ENCODE data around the gene ADRA2C.

The ADRA2C gene

DNA sequence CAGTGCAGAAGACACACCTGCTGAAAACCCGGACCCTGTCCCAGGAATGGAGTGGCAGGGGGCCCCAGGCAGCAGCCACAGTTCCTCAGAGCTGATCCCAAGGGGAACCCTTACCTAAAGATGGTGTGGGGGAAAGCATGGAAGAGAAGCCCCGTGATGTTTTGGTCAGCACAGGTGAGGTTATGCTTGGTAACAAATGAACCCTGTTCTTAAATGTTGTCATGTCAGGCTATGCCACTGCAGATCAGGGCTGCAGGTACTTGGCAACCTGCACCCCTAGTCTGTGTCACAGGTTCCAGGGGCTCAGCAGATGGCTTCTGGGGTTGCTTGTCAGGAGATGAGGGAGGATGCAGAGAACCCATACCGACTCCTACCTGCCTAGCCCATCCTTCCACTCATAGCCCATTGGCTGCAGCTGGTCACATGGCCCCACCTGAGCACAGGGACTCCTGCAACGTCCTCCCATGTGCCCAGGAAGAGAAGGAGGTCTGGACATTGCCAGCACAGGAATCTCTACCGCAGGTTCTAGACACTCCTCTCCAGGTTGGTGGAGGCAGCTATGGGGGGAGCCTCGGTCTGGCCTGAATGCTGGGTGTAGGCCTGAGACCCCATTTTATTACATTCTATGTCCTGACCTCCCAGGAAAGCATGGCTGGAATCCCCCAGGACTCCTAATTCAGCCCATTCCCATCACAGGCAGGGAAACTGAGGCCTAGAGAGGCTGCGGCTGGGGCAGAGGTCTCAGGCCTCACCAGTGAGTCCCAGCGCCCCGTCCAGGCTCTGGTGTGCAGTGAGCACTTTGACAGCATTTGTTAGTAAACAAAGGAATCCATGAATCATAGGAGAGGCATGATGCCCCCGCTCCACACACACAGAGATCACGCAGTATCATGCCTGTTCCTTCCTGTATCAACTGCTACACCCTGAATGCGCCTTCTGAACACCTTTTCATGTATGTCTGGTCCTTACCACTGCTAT lies 51.1 kb downstream of the ADRA2C start:
- Mint-ChIP-seq H3K9me3 (peaks cover 0 to 6% of the 10 kb centered on the region in 2 donors), H3K4me1 (no peaks in the 10 kb centered on the region), H3K27ac (no peak overlapping the region), H3K36me3 (no peaks in the 10 kb centered on the region), H3K27me3 (peaks cover 3 to 13% of the 10 kb centered on the region in 2 donors), H3K4me3 (no peak overlapping the region)
- ATAC-seq (replicated peaks) (no peak), DNase-seq (no peak)

All from stimulated activated naive B cell treated with anti-CD40 and anti-IgM and Interleukin-4, amounts not matched to agents 10 μg/mL and 1 μg/mL and 100 μg/mL, for 72 hours (primary cell).